ENCODE results near the gene PBRM1.

PBRM1 gene

GRCh38 chr3:52507359-52507758 lies 178.4 kb downstream of the PBRM1 start:
- TF ChIP-seq SIN3A (IDR thresholded peaks at IDR 0.05; ENCODE audit: borderline replicate concordance, insufficient read depth, low read length) (no peak), TAF1 (IDR thresholded peaks at IDR 0.05; ENCODE audit: borderline replicate concordance, insufficient read depth, low read length) (no peak), POLR2AphosphoS5 (IDR thresholded peaks at IDR 0.05; ENCODE audit: low read depth, low read length) (no peak), REST (IDR thresholded peaks at IDR 0.05; ENCODE audit: insufficient read depth in 1 of 2, low read depth in 2 of 2, low read length in 2 of 2) (no peak), FOXP2 (optimal IDR thresholded peaks at IDR 0.05; ENCODE audit: borderline replicate concordance, extremely low read depth, extremely low read length, insufficient read depth) (no peak)

- TF ChIP-seq TAF1 (IDR thresholded peaks at IDR 0.05; ENCODE audit: borderline replicate concordance, insufficient read depth, low read length): no peak
- no peak for TF ChIP-seq SIN3A (IDR thresholded peaks at IDR 0.05; ENCODE audit: borderline replicate concordance, insufficient read depth, low read length)
- TF ChIP-seq REST (IDR thresholded peaks at IDR 0.05; ENCODE audit: insufficient read depth in 1 of 2, low read depth in 2 of 2, low read length in 2 of 2): no peak
- no peak for TF ChIP-seq POLR2AphosphoS5 (IDR thresholded peaks at IDR 0.05; ENCODE audit: low read depth, low read length)
- no peak for TF ChIP-seq FOXP2 (optimal IDR thresholded peaks at IDR 0.05; ENCODE audit: borderline replicate concordance, extremely low read depth, extremely low read length, insufficient read depth)
Measured at GRCh38 chr3:52506266-52506966, 179.3 kb downstream of the PBRM1 start.

GRCh38 chr3:52504977-52505376 lies 180.7 kb downstream of the PBRM1 start:
- TF ChIP-seq TAF1 (IDR thresholded peaks at IDR 0.05; ENCODE audit: borderline replicate concordance, insufficient read depth, low read length): no peak

GRCh38 chr3:52503788-52504424 lies 181.8 kb downstream of the PBRM1 start:
- TF ChIP-seq FOXP2 (optimal IDR thresholded peaks at IDR 0.05; ENCODE audit: borderline replicate concordance, extremely low read depth, extremely low read length, insufficient read depth) (no peak), REST (IDR thresholded peaks at IDR 0.05; ENCODE audit: insufficient read depth in 1 of 2, low read depth in 2 of 2, low read length in 2 of 2) (no peak), TAF1 (IDR thresholded peaks at IDR 0.05; ENCODE audit: borderline replicate concordance, insufficient read depth, low read length) (no peak), POLR2AphosphoS5 (IDR thresholded peaks at IDR 0.05; ENCODE audit: low read depth, low read length) (no peak), SIN3A (IDR thresholded peaks at IDR 0.05; ENCODE audit: borderline replicate concordance, insufficient read depth, low read length) (no peak)

- no peak for TF ChIP-seq FOXP2 (optimal IDR thresholded peaks at IDR 0.05; ENCODE audit: borderline replicate concordance, extremely low read depth, extremely low read length, insufficient read depth)
- TF ChIP-seq SIN3A (IDR thresholded peaks at IDR 0.05; ENCODE audit: borderline replicate concordance, insufficient read depth, low read length): no peak
- TF ChIP-seq POLR2AphosphoS5 (IDR thresholded peaks at IDR 0.05; ENCODE audit: low read depth, low read length): no peak
- no peak for TF ChIP-seq TAF1 (IDR thresholded peaks at IDR 0.05; ENCODE audit: borderline replicate concordance, insufficient read depth, low read length)
- no peak for TF ChIP-seq REST (IDR thresholded peaks at IDR 0.05; ENCODE audit: insufficient read depth in 1 of 2, low read depth in 2 of 2, low read length in 2 of 2)
Measured at GRCh38 chr3:52502808-52503350, 182.8 kb downstream of the PBRM1 start.
